HG02884 (cell line): Measurements from ENCODE around the gene SORCS2.

ENCODE experiments used
- ATAC-seq: cut with Tn5 transposase; IDR thresholded peaks from one replicate; pipeline ENCODE4 v1.9.1; 2021; ENCODE audit warnings: mild to moderate bottlenecking, moderate library complexity; ENCODE audit not compliant: unreplicated experiment

SORCS2 gene

DNA sequence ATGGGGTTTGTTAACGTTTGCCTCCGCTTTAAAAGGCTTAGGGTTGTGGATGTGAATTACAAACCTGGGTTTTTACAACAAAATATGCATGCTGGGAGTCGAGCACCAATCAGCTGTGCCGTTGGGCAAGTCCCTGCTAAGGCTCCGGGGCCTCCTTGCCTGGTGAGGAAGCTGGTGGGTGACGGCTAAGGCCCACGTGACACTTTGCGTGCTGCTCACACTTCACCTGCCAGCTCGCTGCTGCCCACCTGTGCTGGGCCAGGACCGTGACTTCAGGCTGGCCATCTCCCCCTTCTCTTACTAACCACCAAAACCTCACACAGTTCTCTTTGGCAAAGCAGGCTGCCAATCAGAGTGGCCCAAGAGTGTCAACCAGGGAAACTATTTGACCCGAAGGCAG, 569.0 kb downstream of the SORCS2 start:
- no peak for ATAC-seq

DNA sequence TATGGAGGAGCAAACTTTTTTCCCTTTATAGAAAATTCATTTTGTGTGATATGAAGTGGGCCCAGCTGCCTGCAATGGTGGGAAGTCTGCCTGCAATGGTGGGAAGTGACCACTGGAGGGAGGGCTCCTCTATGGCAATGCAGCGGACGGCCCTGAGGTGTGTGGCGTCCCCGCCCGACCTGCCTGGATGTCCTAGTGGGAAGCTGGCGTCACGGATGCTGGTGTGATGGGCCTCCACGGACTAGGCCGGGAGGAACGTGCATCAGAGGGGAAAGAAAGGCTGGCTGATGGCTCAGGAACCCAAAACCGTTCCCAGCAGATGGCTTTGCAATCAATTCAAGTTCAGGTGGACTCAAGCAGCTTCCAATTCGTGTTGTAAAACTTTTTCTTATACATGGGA, 569.4 kb downstream of the SORCS2 start:
- no peak for ATAC-seq

DNA sequence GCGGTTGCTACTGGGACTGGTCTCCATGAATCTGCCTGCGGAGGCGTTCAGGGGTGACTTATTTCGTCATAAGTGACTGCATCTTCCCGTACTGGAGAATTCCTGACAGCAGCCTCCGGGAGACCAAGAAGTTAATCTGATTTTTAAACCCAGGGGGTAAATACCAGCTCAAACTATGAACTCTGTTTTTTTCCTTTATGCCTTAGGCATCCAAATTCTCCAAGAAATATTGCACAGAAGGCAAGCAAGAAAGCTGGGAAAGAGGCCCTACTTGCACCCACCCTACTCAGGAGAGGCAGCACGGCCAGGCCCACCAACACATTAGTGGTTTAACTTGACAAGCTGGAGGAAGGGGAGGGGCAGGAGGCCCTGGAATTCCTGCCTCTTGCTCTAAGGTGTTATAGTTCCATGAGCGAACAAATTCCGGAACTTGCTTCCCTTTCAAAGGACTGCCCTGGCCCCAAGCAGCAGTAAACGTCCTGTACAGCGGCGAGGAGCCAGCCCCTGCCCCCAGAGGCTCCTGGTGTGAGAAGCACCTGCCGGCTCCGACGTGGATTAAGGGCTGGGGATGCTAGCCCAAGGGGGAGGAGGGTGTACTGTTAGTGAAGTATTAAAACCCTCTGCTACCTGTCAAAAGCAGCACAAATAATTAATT, 570.2 kb downstream of the SORCS2 start:
- ATAC-seq: no peak

DNA sequence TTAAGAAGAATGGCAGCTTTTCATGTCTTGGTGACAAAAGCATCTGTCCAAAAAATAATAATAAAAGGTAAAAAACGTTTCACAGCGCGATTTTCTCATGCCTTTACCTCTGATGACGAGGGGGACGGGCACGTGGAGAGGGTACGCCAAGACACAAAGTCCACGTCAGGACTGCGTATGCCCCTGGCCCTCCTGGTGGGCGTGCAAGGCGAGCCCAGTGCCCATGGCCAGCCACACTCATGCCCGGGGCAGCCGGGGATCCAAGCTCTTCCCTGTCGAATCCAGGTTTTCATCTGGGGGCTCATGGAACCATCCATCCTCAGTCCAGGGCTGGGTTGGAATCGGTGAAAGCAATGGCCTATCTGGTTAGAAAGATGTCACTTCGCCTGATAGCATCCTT, 570.8 kb downstream of the SORCS2 start:
- no peak for ATAC-seq

DNA sequence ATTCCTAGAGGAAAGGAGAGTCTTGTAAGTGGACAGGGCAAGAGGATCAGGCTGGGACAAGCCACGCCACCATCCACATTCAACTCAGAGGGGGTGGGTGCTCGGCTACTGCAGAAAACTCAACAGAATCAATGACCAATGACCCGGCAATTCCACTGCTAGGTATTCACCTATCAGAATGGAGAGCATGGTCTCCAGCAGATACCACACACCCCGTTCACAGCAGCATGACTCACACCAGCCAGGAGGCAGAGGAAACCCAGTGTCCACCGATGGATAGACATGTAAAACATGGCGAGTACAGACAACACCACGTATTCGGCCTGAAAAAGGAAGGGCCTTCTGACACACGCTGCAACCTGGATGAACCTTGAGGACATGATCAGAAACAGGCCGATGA, 571.5 kb downstream of the SORCS2 start:
- ATAC-seq: no peak

DNA sequence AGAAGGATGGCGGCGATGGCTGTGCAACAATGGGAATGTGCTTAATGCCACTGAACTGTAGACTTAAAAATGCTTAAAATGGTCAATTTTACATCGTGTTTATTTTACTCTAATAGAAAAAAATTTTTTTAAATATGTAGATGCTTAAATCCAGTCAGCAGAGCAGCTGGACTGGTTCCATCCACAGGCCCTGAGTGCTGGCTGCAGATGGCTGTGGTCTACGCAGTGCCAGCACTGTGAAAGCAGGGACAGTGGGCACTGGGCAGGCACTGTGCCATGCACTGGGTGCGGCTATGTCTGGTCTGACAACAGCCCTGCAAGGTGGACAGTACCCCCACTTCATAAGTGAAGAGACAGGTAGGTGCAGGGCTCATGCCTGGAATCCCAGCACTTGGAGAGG, 572.1 kb downstream of the SORCS2 start:
- no peak for ATAC-seq

DNA sequence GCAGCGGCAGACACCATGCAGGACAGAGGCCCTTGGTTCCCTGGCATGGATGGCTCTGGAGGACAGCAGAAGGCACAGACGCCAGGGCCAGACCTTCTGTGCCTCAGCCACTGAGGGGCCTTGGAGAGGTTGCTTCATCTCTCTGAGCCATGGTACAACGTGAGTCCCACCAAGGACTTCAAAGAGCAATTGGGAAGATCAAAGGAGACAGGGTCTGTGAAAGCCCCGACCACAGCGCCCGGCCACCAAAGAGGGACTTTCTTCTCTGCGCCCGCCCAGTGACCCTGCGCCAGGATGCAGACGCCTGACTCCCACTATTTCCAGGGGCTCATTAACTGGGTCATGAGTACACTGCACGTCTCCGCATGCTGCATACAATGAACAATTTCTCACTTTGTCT, 573.3 kb downstream of the SORCS2 start:
- ATAC-seq: no peak

DNA sequence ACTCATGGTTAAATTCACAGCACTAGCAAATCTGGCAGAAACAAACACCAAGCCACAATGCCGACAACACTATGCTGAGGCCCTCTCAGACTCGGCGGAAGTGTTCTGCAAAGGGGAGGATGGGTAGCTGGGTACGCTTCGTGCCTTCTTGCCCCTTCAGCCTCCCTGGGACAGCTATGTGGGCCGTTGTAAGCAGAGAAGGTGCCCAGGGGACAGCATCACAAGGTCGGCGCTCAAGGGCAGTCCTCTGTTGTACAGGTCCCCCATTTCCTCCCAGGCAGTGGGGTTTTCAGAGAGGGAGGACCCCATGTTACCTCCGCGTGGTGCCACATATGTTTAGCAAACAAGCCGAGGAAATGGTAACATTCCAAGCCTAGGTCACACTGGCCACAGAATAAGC, 573.7 kb downstream of the SORCS2 start:
- ATAC-seq: no peak

DNA sequence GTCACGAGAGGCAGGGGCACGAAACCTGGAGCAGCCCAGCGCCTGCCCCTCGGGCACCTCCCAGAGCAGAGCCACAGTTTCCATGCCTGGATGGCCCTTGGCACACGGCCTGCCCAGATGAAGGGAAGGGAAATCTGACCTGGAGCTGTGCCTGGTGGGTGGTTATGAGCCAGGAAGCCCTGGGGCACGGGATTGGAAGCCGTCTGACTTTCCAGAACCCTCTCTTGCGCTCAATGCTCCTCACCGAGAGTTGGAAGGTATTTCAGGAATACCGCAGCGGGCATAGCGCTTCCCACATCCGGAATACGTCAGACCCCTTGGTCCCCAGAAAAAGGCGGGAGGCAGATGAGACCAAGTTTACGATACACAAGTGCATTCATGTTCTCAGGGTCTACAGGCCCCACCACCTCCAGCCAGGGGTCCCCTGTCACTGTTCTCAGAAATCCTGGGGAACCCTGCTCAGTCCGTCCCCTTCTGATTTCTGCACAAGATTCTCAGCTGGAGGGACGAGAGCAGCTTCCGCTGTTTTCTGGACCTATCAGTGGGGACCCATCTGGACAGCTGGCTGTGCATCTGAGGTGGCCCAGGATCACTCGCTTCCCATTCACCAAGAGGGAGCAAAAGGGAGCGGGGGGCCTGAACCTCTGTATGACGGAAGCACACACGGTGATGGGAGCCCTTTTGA, 574.5 kb downstream of the SORCS2 start:
- no peak for ATAC-seq

DNA sequence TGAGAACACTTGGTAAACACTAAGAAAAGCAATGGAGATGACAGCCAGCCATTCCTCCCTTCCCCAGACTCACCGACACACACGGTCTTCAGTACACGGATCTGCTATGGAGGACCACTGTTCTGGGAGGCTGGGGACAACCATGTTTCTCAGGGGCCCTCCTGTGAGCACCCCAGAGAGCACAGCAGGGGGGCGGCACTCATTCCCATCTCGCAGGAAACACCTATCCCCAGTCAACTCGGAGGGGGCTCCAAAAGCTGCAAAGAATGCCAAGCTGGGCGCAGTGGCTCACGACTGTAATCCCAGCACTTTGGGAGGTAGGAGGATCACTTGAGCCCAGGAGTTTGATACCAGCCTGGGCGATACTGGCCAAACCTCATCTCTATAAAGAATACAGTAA, 575.2 kb downstream of the SORCS2 start:
- no peak for ATAC-seq

DNA sequence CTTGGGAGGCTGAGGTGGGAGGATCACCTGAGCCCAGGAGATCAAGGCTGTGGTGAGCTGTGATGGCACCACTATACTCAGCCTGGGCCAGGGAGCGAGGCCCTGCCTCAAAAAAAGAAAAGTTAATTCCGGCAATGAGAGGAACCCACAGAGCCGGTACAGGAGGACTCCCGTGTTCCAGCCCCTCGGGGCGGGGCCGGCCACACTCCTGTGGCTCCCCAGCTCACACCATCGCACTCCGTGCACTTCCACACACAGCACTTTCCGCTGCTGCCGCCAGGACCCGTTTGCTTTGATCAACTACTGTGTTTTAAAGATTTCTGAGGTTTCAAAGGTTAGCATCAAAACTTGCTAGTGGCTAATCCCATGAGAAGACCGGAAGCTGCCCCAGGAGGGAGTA, 575.6 kb downstream of the SORCS2 start:
- no peak for ATAC-seq

DNA sequence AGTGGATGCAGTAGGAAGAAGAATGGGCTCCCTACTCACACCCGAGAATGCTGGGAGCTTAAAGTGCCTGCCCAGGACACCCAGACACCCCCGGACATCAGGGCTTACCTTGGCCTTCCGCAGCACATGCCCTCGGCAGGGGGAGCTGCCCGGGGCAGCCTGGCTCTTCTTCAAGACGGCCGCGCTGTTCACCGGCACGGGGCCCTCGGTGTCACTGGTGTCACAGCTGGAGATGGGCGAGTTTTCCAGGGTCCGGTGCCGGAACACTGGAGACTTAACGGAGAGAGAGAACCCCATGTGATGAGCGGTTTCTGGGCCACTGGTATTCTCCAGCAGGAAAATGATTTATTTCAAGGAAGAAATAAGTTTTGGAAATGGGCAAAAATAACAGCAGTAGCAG, 576.4 kb downstream of the SORCS2 start:
- no peak for ATAC-seq

DNA sequence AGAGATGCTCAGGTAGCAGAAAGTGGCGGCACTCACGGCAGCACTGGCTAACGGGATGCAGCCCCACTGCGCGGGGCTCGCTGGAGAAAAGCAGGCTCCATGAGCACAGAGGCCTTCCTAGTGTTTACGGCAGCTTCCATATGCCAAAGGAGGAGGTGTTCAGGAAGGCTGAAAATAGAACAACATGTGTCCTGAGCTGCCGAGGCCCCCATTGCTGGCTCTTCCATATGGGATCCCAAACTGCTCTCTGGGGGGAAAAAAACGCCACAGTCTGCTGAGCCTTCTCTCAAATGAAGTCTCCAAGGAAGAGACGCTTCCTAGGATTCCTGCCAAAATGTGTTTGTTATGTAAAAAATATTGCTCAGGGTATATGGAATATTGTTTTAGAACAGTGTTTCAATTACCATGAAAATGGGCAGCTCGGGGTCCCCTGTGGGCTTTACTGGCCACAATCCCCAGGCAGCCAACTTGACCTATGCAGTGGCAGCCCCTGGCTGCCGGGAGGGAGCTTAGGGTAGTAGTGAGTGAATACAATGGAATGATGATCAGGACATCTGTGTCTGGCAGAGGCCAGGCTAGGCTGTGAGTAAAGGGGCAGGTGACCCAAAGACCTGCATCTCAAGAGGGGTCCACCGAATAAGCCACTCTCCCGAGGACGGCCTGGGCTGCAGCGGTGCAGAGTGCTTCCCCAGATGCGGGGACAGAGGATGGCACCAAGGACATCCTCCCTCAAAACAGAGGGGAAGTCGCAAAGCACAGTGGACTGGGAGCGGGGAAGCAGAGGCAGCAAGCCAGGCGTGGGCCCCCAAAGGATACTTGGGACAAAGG, 577.3 kb downstream of the SORCS2 start:
- no peak for ATAC-seq

DNA sequence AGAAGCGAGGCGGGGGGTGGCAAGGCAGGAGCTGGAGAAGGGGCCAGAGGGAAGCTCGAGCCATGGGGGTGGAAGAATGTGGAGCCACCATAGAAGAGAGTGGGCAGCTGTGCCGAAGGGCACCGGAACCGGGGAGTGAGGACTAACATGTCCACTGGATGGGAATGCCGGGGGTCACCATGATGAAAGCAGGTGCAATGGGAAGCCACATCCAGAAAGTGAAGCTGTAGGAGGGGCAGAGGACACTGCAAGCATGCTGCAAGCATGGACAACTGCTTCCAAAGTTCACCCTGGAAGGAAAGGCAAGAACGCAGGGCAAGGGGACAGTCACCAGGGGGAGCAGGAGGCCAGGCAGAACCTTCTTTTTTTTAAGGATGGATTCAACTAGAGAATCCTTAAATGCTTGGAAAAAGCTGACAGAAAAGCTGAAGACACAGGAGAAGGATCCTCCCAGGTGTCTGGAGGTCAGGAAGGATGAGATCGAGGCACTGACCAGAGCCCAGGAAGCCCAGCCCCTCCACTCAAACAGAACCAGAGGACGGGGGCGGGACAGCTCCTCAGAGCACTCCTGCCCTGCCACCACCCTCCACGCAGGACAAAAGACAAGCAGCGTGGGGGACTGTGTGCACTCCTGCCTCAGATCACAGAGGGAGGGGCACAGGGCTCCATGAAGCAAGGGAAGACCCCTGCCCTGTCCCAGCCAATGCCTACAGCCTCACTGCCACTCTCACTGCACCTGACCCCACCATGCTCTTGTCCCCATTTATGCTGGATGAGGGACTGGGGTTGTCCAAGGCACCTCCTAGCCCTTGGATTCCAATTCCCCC, 578.1 kb downstream of the SORCS2 start:
- ATAC-seq: no peak

DNA sequence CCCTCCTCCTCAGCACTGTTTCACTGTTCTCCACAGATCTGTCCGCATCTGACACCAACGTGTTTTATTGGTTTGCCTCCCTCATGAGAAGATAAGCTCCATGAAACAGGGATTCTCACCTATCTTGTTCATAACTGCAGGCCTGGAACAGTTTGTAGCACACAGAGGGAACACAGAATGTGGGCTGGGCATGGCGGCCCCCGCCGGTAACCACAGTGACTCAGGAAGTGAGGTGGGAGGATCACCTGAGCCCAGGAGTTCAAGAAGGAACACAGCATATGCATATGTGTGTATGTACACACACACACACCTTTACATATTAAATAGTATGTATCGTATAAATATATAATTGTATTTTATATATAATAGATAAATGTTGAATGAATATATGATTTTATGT, 578.7 kb downstream of the SORCS2 start:
- ATAC-seq: no peak

DNA sequence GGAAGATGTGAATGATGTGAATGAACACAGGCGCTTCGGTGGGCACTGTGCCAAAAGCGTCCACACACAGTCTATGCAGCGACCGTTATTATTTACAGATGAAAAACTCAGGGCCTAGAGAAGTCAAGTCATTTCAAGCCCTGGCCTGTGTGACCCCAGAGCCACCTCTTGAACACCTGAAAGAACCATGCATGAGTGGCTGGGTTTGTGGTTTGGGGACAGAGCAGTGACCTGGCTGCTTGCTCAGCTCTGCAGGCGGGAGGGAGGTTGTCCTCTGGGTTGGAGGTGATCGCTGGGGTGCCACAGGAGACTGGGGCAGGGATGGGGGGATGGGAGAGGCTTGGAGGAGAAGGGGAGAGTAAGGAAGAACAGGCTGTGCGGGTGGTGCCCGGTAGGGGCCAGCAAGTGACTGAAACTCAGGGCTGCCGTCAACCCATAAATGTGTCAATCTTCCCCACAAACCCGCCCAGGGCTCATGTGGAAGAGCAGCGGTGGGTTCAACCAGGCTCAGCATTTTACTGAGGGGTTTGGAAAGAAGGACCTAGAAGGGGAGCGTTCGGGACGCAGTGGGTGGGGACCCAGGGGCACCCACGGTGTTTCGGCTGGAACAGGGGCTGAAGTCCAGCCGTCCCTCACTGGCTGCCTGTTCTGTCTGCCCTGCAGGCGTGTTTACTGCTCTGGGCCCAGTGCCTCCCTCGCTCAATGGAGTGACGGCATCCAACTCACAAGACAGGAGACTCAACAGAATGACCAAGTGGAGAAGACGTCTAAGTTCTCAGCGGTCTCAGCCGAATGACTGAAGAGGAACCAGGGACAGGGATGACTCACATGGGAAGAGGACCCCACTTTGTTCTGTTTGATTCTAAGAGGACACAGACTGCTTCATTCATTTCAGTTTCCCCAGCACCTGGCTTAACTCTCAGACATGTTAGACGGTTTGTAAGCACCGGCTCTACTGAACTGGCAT, 579.5 kb downstream of the SORCS2 start:
- ATAC-seq: peak; percentile 91

DNA sequence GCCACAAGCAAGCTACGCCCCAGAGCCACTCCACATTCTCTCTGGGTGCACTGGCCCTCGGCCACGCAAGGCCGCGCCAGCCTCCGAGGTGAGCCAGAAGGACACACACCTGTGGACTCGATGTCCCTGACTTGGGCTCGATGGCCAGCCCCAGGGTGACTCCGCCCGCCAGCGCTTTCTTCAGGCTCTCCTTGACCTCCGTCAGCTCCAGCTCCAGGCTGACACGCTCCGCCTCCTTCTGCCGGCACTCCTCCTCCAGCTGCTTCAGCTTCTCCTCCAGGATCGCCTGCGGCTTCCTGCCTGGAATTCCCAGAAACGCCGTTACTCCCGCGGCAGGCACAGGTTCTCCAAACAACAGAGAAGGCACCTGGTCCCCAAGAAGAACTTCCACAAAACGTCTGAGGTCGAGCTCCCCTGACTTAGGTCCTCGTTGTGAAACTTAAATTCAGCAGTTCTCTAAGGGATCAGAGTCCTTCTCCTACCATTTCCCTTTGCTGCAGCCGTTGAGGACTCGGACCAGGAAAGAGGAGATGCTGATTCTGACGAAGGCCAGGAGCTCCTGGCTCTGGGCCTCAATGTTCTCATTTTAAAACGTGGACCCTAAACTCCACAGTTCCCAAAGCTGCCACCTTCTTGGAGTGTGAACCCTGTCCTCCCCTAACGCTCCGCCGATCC, 580.5 kb downstream of the SORCS2 start:
- ATAC-seq: no peak

DNA sequence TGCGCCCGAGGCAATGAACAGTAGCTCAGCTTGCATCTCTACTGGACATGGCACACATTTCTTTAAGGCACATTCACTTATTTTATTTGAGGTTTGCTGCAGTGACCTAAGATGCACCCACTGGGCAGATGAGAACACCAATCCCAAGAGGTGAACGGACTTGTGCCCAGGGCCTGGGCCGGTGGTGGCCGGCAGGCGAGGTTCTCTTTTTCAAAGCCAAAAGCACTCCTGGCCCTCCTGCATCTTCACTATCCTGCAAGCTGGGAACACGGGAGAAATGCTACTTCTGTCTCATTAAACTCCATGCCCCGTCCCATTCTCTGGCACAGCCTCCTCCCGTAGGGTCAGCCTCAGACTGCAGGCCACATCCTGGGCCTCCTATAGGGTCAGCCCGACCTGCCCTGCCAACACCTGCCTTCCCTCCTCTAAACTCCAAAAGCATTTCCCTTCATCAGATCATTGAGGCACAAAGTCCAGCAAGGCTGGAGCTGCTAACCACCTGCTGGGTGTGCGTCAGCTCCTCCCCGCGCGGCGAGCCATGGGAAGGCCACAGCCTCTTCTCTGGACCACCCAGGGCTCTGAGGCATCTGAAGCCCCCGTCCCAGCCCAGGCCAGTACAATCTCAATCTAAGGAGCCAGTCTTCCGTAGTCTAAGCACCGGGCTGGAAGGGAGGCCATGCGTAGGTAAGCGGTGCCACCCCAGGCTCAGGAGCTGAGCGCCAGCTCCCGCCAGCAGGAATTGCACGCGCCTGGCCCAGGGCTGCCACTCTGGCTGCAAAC, 581.3 kb downstream of the SORCS2 start:
- no peak for ATAC-seq
